Spinal cord (tissue), 10 donors: Measurements from ENCODE around the gene KLF4. TPM values are rescaled to one million over a fixed set of nuclear protein-coding genes. Genes with fewer than 3 reads are reported as not detected.

Source experiments
- DNase-seq, 6 donors: peaks; one replicate each; pipeline versions ENCODE4 v3.0.0 to v3.0.0-alpha.2; 2013 to 2015; ENCODE audit warnings: low spot score in 6 of 6, low read depth in 4 of 6
- H3K27ac ChIP-seq: one replicate; pipeline ENCODE4 v1.5.1; 2013; ENCODE audit warnings: low read depth, low read length, control low read depth
- H3K27me3 ChIP-seq: one replicate; pipeline ENCODE4 v1.6.1; 2013; ENCODE audit warnings: low read length; ENCODE audit not compliant: control insufficient read depth, insufficient read depth
- H3K36me3 ChIP-seq: one replicate; pipeline ENCODE4 v1.6.1; 2013; ENCODE audit warnings: low read length; ENCODE audit not compliant: control insufficient read depth, insufficient read depth
- H3K4me1 ChIP-seq: one replicate; pipeline ENCODE4 v1.6.1; 2013; ENCODE audit warnings: low read length; ENCODE audit not compliant: control insufficient read depth, insufficient read depth
- H3K4me3 ChIP-seq: one replicate; pipeline ENCODE4 v1.5.1; 2013; ENCODE audit warnings: low read depth, low read length, control low read depth
- H3K9me3 ChIP-seq: one replicate; pipeline ENCODE4 v1.6.1; 2013; ENCODE audit warnings: low read length; ENCODE audit not compliant: control insufficient read depth, insufficient read depth
- WGBS: methylation state at CpG from one replicate; pipeline ENCODE4 v1.1.5; 2013; ENCODE audit warnings: missing lambda C conversion rate; ENCODE audit not compliant: insufficient coverage; 5-methylcytosine and 5-hydroxymethylcytosine counted together
- polyA plus RNA-seq, 2 donors: library from polyadenylated mRNA; unstranded; fragments of 120-200 nt; gene quantifications; one replicate each; pipeline ENCODE4 v1.2.1, GENCODE V29; 2013; ENCODE audit not compliant: insufficient read length in 2 of 2
- total RNA-seq, 2 donors: library from RNA; depleted of rRNA in 1 of 2; stranded (reverse); fragments of 120-200 nt in 1 of 2; fragments of >200 nt in 1 of 2; gene quantifications; one replicate each; pipeline versions ENCODE4 v1.2.3 to v1.2.4, GENCODE V29; 2013 to 2014
- donor health status: healthy.

KLF4 gene
- total and polyA plus RNA-seq, 4 donors = 13.5 to 42.9 (median 30.4) TPM

DNA sequence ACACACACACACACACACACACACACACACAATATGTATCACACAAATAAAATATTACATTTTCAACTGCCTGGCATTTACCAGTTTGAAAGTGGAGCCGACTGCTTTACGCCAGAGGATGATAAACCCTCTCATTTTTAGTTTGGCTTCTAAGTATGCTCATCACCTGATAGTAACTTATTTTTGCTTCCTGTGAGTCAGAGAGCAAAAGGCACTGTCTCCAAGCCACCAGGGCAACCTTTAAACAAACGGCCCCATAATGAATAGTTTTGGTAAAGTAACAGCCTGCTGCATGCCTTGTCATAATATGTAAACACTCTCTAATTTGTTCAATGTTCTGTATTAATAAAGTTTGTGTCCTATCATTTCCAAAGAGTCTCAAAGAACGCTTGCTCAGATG lies 26.9 kb downstream of the KLF4 start:
- Histone ChIP-seq H3K9me3 (peaks cover 2% of the 10 kb centered on the region), H3K36me3 (no peaks in the 10 kb centered on the region), H3K27me3 (no peaks in the 10 kb centered on the region), H3K4me3 (no peak overlapping the region), H3K27ac (no peak overlapping the region), H3K4me1 (peaks cover 12% of the 10 kb centered on the region)
- WGBS = no CpG with 5 or more reads among the region's 4 CpGs
- DNase-seq = no peak

DNA sequence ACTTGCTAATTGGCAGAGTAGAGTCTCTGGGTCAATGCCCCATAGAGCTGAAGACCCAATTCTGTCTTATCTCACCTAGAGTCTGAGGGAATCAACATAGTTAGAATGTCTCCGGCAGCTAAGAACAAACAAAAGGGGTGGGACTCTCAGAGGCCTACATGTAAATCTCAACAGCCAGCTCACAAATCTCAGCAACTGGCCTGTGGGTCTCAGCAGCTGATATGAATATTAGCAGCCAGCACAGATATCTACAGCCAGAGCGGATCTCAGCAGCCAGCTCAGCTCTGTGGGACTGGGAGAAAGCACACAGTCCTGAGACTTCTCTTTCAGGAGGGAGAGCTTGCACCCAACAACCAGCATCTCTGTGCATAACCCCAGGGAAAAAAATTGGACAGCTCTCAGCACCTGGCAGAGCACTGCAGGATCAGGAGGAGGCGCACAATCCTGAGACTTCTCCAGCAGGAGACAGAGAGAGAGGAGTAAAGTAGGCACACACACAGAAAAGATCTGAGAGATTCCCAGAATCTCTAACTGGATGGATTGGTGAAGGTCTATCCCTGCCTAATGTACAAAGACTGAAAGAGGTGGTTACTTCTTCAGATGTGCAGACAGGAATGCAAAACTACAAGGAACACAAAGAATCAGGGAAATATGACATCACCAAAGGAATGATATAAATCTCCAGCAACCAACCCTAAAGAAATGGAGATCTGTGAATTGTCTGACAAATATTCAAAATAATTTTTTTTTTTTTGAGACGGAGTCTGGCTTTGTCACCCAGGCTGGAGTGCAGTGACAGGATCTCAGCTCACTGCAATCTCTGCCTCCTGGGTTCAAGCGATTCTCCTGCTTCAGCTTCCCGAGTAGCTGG lies 29.2 kb downstream of the KLF4 start:
- DNase-seq = no peak
- Histone ChIP-seq H3K4me1 (peaks cover 4% of the 10 kb centered on the region), H3K27ac (no peak overlapping the region), H3K4me3 (no peak overlapping the region), H3K9me3 (peaks cover 2% of the 10 kb centered on the region), H3K27me3 (no peaks in the 10 kb centered on the region), H3K36me3 (no peaks in the 10 kb centered on the region)
- 81% methylated on average over 4 of the region's 6 CpGs for WGBS

DNA sequence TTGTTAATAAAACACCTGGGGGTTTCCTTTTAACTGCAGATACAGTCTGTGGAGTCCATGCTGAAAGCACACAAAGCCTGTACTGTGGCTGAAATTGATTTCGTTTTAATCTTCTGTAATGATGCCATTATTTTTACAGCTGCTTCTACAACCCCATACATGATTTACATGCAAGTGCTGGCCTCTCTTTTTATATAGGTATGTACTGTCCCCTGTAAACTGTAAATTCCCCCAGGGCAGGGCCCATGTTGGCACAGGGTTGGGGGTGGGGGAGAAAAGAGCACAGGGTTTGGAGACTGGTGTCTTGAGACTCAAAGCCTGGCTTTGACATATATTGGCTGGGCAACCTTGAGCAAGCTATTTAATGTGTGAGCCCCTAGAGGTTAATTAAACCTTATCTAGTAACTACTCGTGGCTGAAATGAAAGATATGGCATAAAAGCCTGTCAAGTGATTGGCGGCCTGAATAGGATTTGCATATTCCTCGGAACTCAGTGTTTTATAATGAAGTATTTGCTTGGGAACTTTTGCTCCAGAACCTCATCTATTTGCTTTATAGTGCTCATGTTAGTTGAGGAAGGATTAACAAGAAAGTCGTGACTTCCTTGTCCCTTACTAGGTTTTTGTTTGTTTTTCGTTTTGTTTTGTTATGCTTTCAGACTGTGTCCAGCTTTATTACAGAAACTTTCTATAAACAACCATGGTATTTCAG lies 34.0 kb downstream of the KLF4 start:
- no CpG with 5 or more reads among the region's 6 CpGs for WGBS

DNA sequence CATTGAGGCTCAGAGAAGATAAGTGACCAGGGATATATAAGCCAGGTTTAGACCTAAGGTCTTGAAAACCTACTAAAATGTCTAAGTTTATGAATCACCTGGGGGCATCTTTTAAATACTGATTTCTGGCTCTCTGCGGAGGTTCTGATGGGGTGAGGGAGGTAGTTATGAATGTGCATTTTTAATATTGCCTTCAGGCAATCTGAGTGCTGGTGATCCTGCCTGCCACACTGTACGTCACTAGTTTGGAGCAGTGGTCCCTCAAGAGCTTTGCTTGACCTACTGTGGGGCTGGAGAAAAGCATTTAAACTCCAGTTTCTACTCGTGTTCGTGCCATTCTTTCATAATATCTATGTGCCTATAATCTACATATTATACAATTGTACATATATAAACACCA lies 36.1 kb downstream of the KLF4 start:
- H3K27me3 ChIP-seq = no peaks in the 10 kb centered on the region
- no peaks in the 10 kb centered on the region for H3K4me1 ChIP-seq
- H3K4me3 ChIP-seq = no peak overlapping the region
- no peaks in the 10 kb centered on the region for H3K9me3 ChIP-seq
- H3K27ac ChIP-seq = no peak overlapping the region
- no peak for DNase-seq
- no peaks in the 10 kb centered on the region for H3K36me3 ChIP-seq
- WGBS = no CpG with 5 or more reads among the region's 4 CpGs

More for the DNA sequence above, 34.0 kb downstream of the KLF4 start:
- Histone ChIP-seq H3K4me1 (no peaks in the 10 kb centered on the region), H3K27me3 (no peaks in the 10 kb centered on the region), H3K27ac (no peak overlapping the region), H3K36me3 (no peaks in the 10 kb centered on the region), H3K9me3 (peaks cover 2% of the 10 kb centered on the region), H3K4me3 (no peak overlapping the region)
- peak in 1 of 6 donors; percentile 48 for DNase-seq

DNA sequence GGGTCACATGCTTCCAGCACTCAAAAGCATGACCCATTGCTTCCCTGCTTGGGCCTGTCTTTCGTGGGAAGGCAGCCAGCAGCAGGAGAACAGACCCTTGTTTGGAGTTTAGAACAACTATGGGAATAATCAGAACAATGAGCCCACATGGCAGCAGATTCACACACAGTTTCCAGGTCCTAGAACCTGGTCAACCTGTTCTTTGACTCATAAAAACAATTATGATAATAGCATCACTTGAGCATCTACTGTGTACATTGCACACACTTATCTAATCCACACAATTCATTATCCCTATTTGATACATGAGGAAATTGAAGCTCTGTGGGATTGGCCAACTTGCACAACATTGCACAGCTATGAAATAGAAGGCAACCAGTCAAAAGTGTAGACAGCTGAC lies 41.7 kb downstream of the KLF4 start:
- no peaks in the 10 kb centered on the region for H3K27me3 ChIP-seq
- DNase-seq = no peak
- no peaks in the 10 kb centered on the region for H3K4me1 ChIP-seq
- no peaks in the 10 kb centered on the region for H3K9me3 ChIP-seq
- H3K4me3 ChIP-seq = no peak overlapping the region
- H3K27ac ChIP-seq = no peak overlapping the region
- H3K36me3 ChIP-seq = no peaks in the 10 kb centered on the region
- 63% methylated on average over 1 of the region's 1 CpG for WGBS

DNA sequence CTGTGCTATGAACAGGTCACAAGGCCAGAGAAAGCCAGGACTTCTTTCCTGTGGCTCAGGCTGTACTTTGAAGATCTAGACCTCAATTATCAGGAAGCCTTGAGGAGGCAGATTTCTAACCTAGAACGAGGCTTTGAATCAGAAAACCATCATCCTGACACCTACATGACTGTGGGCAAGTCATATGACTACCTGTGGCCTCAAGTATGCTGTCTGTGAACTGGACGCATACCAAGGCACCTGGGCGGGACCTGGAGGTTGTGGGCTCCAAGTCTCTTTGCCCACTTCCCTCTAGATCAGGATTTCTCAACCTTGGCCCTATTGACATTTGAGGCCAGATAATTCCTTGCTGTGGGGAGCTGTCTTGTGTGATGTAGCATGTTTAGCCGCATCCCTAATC lies 42.5 kb downstream of the KLF4 start:
- Histone ChIP-seq H3K27ac (no peak overlapping the region), H3K36me3 (no peaks in the 10 kb centered on the region), H3K9me3 (no peaks in the 10 kb centered on the region), H3K4me3 (no peak overlapping the region), H3K27me3 (no peaks in the 10 kb centered on the region), H3K4me1 (no peaks in the 10 kb centered on the region)
- no peak for DNase-seq
- WGBS = 94% methylated on average over 2 of the region's 4 CpGs

DNA sequence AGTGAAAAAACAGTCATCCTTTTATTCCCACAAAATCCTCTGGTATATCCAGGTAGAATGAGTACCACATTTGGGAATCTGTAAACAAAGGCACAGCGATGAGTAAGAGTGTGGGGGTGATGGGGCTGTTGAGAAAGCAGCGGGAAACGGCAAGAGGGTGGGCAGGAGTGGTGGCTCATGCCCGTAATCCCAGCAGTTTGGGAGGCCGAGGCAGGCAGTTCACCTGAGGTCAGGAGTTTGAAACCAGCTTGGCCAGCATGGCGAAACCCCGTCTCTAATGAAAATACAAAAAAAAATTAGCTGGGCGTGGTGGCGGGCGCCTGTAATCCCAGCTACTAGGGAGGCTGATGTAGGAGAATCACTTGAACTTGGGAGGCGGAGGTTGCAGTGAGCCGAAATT lies 43.1 kb downstream of the KLF4 start:
- WGBS = 91% methylated on average over 10 of the region's 12 CpGs
- Histone ChIP-seq H3K4me1 (no peaks in the 10 kb centered on the region), H3K9me3 (no peaks in the 10 kb centered on the region), H3K4me3 (no peak overlapping the region), H3K36me3 (no peaks in the 10 kb centered on the region), H3K27me3 (no peaks in the 10 kb centered on the region), H3K27ac (no peak overlapping the region)
- no peak for DNase-seq

DNA sequence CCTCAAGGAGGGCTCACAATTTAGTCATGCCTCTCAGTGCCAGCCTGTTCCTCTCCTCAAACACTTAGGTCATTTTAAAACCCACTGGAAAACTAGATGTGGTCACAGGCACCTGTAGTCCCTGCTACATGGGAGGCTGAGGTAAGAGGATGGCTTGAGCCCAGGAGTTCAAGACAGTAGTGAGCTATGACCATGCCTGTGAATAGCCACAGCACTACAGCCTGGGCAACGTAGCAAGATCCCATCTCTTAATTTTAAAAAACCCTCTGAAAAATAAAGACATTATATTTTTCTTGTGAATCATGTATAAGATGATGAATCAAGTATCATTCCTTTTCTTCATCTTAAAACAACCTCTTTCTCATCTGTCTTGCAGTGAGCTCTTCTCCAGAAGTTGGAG lies 45.8 kb downstream of the KLF4 start:
- WGBS = no CpG with 5 or more reads among the region's 1 CpG
- no peaks in the 10 kb centered on the region for H3K9me3 ChIP-seq
- no peaks in the 10 kb centered on the region for H3K4me1 ChIP-seq
- H3K27me3 ChIP-seq = no peaks in the 10 kb centered on the region
- H3K27ac ChIP-seq = no peak overlapping the region
- H3K4me3 ChIP-seq = no peak overlapping the region
- no peak for DNase-seq
- no peaks in the 10 kb centered on the region for H3K36me3 ChIP-seq

DNA sequence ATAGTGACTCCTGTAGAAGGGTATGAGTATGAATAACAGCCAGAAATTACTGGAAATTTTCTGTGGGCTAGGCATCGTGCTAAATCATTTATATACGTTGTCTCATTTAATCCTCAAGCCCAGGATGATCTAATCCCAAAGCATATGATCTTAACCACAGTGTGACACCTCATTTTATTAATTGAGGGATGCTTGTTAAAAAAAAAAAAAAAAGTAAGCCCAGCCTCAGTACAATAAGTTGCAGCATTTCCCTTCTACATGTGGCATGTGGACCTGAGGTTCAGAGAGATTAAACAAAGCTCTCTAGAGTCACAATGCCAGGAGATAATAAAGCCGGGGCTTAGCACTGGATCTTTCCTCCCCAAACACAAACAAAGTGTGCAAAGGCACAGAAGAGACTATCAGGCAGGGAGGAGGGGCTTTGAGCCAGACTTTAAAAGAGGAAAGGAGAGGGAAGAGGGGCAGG lies 49.5 kb downstream of the KLF4 start:
- H3K27ac ChIP-seq = no peak overlapping the region
- H3K27me3 ChIP-seq = no peaks in the 10 kb centered on the region
- no peaks in the 10 kb centered on the region for H3K36me3 ChIP-seq
- H3K4me3 ChIP-seq = no peak overlapping the region
- no CpG with 5 or more reads among the region's 3 CpGs for WGBS
- DNase-seq = no peak
- no peaks in the 10 kb centered on the region for H3K4me1 ChIP-seq
- H3K9me3 ChIP-seq = no peaks in the 10 kb centered on the region
